OCI-LY3 (cell line): Measurements from ENCODE around the gene ZCCHC9.

Source experiments
- EZH2phosphoT487 ChIP-seq: fragments of 200-600 bp; shearing (Covaris generic); IDR thresholded peaks from 2 replicates; pipeline ENCODE4 v1.6.1; 2018; ENCODE audit warnings: antibody characterized with exemption, mixed run types, low read depth
- TF ChIP-seq, protein P1 (sequence below): fragments of 200-600, 300-600 bp; sonication (generic); IDR thresholded peaks from 2 replicates; pipeline ENCODE4 v1.5.1; 2014; ENCODE audit warnings: antibody characterized with exemption, low read length, low read depth

DNA sequence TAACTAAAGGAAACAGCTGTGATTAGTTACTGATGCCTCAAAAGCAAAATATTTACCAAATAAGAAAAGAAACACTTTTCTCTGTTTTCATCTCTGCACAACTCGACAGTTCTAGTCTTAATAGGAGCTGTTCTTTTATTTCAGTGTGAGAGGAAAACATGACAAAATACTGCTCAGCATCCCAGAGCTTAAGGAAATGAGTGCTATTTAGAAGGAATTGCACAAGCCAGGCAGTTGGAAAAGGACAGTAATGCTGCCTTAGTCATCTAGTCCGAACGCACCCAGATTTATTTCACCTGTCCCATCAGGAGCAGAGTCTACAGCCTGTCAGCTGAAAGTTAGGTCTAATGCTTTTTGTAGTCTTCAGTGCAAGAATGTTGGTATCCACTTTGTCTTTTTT, 12.3 kb downstream of the ZCCHC9 start:
- TF ChIP-seq, protein P1, sequence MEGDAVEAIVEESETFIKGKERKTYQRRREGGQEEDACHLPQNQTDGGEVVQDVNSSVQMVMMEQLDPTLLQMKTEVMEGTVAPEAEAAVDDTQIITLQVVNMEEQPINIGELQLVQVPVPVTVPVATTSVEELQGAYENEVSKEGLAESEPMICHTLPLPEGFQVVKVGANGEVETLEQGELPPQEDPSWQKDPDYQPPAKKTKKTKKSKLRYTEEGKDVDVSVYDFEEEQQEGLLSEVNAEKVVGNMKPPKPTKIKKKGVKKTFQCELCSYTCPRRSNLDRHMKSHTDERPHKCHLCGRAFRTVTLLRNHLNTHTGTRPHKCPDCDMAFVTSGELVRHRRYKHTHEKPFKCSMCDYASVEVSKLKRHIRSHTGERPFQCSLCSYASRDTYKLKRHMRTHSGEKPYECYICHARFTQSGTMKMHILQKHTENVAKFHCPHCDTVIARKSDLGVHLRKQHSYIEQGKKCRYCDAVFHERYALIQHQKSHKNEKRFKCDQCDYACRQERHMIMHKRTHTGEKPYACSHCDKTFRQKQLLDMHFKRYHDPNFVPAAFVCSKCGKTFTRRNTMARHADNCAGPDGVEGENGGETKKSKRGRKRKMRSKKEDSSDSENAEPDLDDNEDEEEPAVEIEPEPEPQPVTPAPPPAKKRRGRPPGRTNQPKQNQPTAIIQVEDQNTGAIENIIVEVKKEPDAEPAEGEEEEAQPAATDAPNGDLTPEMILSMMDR: no peak
- TF ChIP-seq EZH2phosphoT487: no peak
